Adrenal gland (tissue), 5 donors: ENCODE data around the gene CHP2.

Experiments used
- POLR2A ChIP-seq, 2 donors: fragments of 450-650 bp; IDR thresholded peaks; one replicate each; pipeline ENCODE4 v1.6.1; 2017; ENCODE audit warnings: antibody characterized with exemption in 2 of 2, mild to moderate bottlenecking in 2 of 2, moderate library complexity in 1 of 2
- TF ChIP-seq, protein P1 (sequence below), 6 experiments: fragments of 450-650 bp in 4 of 6; fragments of 200-600 bp in 2 of 6; sonication (generic) in 1 of 6; IDR thresholded peaks; 1 replicate in 5 of 6; 2 replicates in 1 of 6; pipeline versions ENCODE4 v1.5.1 to v1.8.0; 2016 to 2021; ENCODE audit warnings: antibody characterized with exemption in 6 of 6, mild to moderate bottlenecking in 2 of 6, moderate library complexity in 1 of 6
- donor health status: DM: no; HTN: no; CAD: no.

DNA sequence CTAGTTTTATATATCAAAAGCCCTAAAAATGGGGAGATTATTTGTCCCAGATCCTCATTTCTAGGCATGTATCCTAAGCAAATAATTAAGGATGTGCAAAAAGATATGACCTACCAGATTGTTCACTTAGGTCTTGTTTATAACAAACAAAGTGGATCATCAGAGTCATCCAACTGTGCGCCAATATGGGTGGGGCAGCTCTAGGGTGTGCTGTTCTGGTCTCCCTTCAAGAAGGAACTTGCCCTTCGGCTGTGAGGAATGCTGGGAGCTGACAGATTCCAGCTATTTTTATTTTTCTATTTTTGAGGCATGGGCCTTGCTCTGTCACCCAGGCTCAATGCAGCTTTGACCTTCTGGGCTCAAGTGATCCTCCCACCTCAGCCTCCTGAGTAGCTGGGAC is 13.8 kb downstream of the CHP2 start:
- TF ChIP-seq, protein P1, sequence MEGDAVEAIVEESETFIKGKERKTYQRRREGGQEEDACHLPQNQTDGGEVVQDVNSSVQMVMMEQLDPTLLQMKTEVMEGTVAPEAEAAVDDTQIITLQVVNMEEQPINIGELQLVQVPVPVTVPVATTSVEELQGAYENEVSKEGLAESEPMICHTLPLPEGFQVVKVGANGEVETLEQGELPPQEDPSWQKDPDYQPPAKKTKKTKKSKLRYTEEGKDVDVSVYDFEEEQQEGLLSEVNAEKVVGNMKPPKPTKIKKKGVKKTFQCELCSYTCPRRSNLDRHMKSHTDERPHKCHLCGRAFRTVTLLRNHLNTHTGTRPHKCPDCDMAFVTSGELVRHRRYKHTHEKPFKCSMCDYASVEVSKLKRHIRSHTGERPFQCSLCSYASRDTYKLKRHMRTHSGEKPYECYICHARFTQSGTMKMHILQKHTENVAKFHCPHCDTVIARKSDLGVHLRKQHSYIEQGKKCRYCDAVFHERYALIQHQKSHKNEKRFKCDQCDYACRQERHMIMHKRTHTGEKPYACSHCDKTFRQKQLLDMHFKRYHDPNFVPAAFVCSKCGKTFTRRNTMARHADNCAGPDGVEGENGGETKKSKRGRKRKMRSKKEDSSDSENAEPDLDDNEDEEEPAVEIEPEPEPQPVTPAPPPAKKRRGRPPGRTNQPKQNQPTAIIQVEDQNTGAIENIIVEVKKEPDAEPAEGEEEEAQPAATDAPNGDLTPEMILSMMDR (IDR thresholded peaks at IDR 0.05): no peak
- TF ChIP-seq POLR2A (IDR thresholded peaks at IDR 0.05): no peak
